Measurements from ENCODE around the gene ERF. TPM values are rescaled to one million over a fixed set of nuclear protein-coding genes. Genes with fewer than 3 reads are reported as not detected.

Gene ERF
- total RNA-seq, 1 donor from 2014 or later: 11.6 TPM

DNA sequence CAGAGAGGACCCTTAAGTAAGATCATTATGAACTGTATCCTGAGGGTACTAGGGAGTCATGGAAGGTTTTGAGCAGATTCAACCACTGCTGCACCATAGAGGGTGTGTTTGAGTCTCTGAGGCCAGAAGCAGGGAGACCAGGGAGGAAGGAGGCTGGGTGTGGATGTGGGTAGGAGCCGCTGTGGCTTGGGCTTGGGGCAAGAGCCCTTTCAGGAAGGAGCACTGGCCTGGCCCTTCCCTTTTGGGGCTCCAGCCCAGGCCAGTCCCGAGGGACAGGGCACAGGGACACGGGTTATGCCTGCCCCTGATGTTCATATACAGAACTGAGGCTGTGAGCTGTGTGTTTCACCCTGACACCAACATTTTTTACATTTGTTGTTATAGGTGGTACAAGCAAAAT is 21.4 kb upstream of the ERF start:
- Histone ChIP-seq H3K27me3 (ENCODE audit: control insufficient read depth, insufficient read depth, low read length) (no peaks in the 10 kb centered on the region), H3K36me3 (ENCODE audit: control insufficient read depth, insufficient read depth, low read length) (peaks cover 16% of the 10 kb centered on the region), H3K4me3 (ENCODE audit: low read depth, low read length) (no peak overlapping the region)
- FAIRE-seq: no peak
- DNase-seq (ENCODE audit: low read depth): no peak
- TF ChIP-seq, protein P1, sequence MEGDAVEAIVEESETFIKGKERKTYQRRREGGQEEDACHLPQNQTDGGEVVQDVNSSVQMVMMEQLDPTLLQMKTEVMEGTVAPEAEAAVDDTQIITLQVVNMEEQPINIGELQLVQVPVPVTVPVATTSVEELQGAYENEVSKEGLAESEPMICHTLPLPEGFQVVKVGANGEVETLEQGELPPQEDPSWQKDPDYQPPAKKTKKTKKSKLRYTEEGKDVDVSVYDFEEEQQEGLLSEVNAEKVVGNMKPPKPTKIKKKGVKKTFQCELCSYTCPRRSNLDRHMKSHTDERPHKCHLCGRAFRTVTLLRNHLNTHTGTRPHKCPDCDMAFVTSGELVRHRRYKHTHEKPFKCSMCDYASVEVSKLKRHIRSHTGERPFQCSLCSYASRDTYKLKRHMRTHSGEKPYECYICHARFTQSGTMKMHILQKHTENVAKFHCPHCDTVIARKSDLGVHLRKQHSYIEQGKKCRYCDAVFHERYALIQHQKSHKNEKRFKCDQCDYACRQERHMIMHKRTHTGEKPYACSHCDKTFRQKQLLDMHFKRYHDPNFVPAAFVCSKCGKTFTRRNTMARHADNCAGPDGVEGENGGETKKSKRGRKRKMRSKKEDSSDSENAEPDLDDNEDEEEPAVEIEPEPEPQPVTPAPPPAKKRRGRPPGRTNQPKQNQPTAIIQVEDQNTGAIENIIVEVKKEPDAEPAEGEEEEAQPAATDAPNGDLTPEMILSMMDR (IDR thresholded peaks at IDR 0.05; ENCODE audit: insufficient read depth, low read length, severe bottlenecking): no peak

DNA sequence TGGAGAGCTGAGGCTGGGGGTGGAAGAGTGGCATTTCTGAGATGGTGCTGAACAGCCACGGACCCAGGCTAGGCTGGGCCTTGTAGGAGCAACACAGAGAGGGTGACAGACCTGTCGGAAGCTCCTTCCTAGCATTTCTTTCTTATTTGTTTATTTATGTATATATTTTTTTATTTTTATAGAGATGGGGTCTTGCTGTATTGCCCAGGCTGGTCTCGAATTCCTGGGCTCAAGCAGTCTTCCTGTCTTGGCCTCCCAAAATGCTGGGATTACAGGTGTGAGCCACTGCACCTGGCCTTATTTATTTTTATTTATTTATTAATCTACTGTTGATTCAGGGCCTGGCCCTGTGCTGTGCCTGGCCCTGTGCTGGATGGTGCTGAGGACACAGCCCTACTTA is 20.6 kb upstream of the ERF start:
- DNase-seq (ENCODE audit: low read depth) (no peak), FAIRE-seq (no peak)
- H3K4me3 ChIP-seq (ENCODE audit: low read depth, low read length): no peak overlapping the region
- TF ChIP-seq, protein P1 (IDR thresholded peaks at IDR 0.05; ENCODE audit: insufficient read depth, low read length, severe bottlenecking): no peak
- H3K27me3 ChIP-seq (ENCODE audit: control insufficient read depth, insufficient read depth, low read length): no peaks in the 10 kb centered on the region
- H3K36me3 ChIP-seq (ENCODE audit: control insufficient read depth, insufficient read depth, low read length): peaks cover 17% of the 10 kb centered on the region

DNA sequence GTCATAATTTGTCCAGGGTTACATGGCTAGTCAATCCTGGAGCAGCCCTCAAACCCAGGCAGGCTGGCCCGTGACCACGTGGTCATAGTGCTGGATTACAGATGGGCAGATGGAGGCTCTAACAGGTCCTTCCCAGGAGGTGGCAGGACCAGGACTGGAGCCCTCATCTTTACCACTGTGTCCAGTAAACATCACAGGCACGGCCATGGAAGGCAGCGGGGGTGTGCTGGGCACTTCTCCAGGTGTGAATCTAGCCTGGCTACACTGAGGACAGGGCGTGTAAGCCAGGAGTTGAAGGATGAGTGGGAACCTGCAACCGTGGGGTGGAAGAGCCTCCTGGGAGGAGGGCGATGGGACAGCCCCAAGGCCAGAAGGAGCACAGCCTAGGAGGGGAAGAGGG is 20.2 kb upstream of the ERF start:
- Histone ChIP-seq H3K36me3 (ENCODE audit: control insufficient read depth, insufficient read depth, low read length) (peaks cover 17% of the 10 kb centered on the region), H3K27me3 (ENCODE audit: control insufficient read depth, insufficient read depth, low read length) (no peaks in the 10 kb centered on the region), H3K4me3 (ENCODE audit: low read depth, low read length) (no peak overlapping the region)
- TF ChIP-seq, protein P1 (IDR thresholded peaks at IDR 0.05; ENCODE audit: insufficient read depth, low read length, severe bottlenecking): no peak
- no peak for FAIRE-seq
- no peak for DNase-seq (ENCODE audit: low read depth)

DNA sequence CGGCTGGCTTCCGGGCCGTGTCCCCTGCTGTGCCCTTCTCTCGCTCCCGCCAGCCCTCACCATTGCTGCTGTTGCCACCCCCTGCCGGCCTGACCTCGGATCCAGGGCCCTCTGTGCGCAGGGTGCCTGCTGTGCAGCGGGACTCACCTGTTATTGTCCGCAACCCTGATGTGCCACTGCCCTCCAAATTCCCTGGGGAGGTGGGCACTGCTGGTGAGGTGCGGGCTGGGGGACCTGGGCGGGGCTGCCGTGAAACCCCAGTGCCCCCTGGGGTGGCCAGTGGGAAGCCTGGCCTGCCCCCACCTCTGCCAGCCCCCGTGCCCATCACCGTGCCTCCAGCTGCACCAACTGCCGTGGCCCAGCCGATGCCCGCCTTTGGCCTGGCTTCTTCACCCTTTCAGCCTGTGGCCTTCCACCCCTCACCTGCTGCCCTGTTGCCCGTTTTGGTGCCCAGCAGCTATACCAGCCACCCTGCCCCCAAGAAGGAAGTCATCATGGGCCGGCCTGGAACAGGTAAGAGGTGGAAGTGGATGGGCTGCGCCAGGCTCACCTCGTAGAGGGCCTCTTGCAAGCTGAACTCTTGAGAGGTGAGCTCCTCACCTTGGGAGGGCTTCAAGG is 19.2 kb upstream of the ERF start:
- H3K4me3 ChIP-seq (ENCODE audit: low read depth, low read length): no peak overlapping the region
- no peaks in the 10 kb centered on the region for H3K27me3 ChIP-seq (ENCODE audit: control insufficient read depth, insufficient read depth, low read length)
- peaks cover 17% of the 10 kb centered on the region for H3K36me3 ChIP-seq (ENCODE audit: control insufficient read depth, insufficient read depth, low read length)
- TF ChIP-seq, protein P1 (IDR thresholded peaks at IDR 0.05; ENCODE audit: insufficient read depth, low read length, severe bottlenecking): no peak
- DNase-seq (ENCODE audit: low read depth) (no peak), FAIRE-seq (no peak)

DNA sequence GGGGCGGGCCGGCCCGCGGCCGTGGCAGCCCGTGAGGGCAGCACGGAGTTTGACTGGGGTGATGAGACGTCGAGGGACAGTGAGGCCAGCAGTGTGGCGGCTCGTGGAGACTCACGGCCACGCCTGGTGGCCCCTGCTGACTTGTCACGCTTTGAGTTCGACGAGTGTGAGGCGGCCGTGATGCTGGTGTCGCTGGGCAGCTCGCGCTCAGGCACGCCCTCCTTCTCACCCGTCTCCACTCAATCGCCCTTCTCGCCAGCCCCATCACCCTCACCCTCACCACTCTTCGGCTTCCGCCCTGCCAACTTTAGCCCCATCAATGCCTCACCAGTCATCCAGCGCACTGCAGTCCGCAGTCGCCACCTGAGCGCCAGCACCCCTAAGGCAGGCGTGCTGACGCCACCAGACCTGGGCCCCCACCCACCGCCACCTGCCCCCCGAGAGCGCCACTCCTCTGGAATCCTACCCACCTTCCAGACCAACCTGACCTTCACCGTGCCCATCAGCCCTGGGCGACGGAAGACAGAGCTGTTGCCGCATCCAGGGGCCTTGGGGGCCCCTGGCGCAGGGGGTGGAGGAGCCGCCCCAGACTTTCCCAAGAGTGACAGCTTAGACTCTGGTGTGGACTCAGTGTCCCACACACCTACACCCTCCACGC is 18.6 kb upstream of the ERF start:
- H3K36me3 ChIP-seq (ENCODE audit: control insufficient read depth, insufficient read depth, low read length): peaks cover 17% of the 10 kb centered on the region
- DNase-seq (ENCODE audit: low read depth) (no peak), FAIRE-seq (no peak)
- H3K27me3 ChIP-seq (ENCODE audit: control insufficient read depth, insufficient read depth, low read length): no peaks in the 10 kb centered on the region
- TF ChIP-seq, protein P1 (IDR thresholded peaks at IDR 0.05; ENCODE audit: insufficient read depth, low read length, severe bottlenecking): no peak
- H3K4me3 ChIP-seq (ENCODE audit: low read depth, low read length): no peak overlapping the region

Measured in bronchial epithelial cell (primary cell).